MCF 10A (cell line): ENCODE measurements around the gene FANCL. TPM values are rescaled to one million over a fixed set of nuclear protein-coding genes. Genes with fewer than 3 reads are reported as not detected.
"Not testable (repeated sequence)": the region's sequence is repeated elsewhere in the genome, so short reads cannot be mapped to it uniquely, and the experiment has no call there.

Experiments
- BruUV-seq: library from RNA; stranded (reverse); fragments of 400-500 nt; replicated peaks from 2 replicates; lab custom pipeline; 2021; lab: Mats Ljungman, UMichigan
- CTCF ChIA-PET: fragments of 300-600 bp; sonication (Branson Sonifier 250); formaldehyde crosslinking; extraction: SDS; loops from one replicate; lab custom pipeline; 2021; ENCODE audit warnings: antibody characterized with exemption, inconsistent platforms; lab: Yijun Ruan, JAX
- POLR2A ChIA-PET: fragments of 300-600, 350-650 bp; sonication (Branson Sonifier 250); formaldehyde crosslinking; extraction: SDS; loops from one replicate; lab custom pipeline; 2020; ENCODE audit warnings: antibody characterized with exemption, inconsistent platforms; lab: Yijun Ruan, JAX
- DNase-seq: peaks from one replicate; pipeline ENCODE4 v3.0.0-alpha.2; 2018; ENCODE audit not compliant: unreplicated experiment
- H3K27ac Mint-ChIP-seq: one replicate; pipeline ENCODE4 v1.8.0; 2022; ENCODE audit warnings: mild to moderate bottlenecking, low read depth, mixed read lengths; ENCODE audit not compliant: unreplicated experiment
- H3K27me3 Mint-ChIP-seq: one replicate; pipeline ENCODE4 v1.8.0; 2022; ENCODE audit warnings: mixed read lengths; ENCODE audit not compliant: insufficient read depth, unreplicated experiment
- H3K36me3 Mint-ChIP-seq: one replicate; pipeline ENCODE4 v1.8.0; 2022; ENCODE audit warnings: mild to moderate bottlenecking, moderate library complexity, mixed read lengths; ENCODE audit not compliant: insufficient read depth, unreplicated experiment
- H3K4me1 Mint-ChIP-seq: one replicate; pipeline ENCODE4 v1.8.0; 2022; ENCODE audit warnings: mixed read lengths; ENCODE audit not compliant: insufficient read depth, unreplicated experiment
- H3K4me3 Mint-ChIP-seq: one replicate; pipeline ENCODE4 v1.8.0; 2022; ENCODE audit warnings: mild to moderate bottlenecking, moderate library complexity, mixed read lengths; ENCODE audit not compliant: unreplicated experiment
- H3K9me3 Mint-ChIP-seq: one replicate; pipeline ENCODE4 v1.8.0; 2022; ENCODE audit warnings: mixed read lengths; ENCODE audit not compliant: unreplicated experiment
- CTCF ChIP-seq: fragments of 200-600 bp; IDR thresholded peaks from one replicate; pipeline ENCODE4 v1.8.0; 2022; ENCODE audit warnings: antibody characterized with exemption, mild to moderate bottlenecking; ENCODE audit not compliant: unreplicated experiment
- intact Hi-C: fragments of 100-400 bp; cut with micrococcal nuclease; formaldehyde crosslinking; loops from 2 replicates; pipeline ENCODE4 v1.14.1; 2022
- total RNA-seq: library from RNA; stranded (reverse); gene quantifications from 2 replicates; pipeline ENCODE4 v1.2.3, GENCODE V29; 2022

FANCL gene
- total RNA-seq, 1 experiment from 2014 or later = 10.8 TPM

GRCh38 chr2:58271826-58272225, 30.7 kb upstream of the FANCL start:
- no peak for TF ChIP-seq CTCF
- no peak overlapping the region for H3K27ac Mint-ChIP-seq
- H3K27me3 Mint-ChIP-seq = no peaks in the 10 kb centered on the region
- peaks cover 6% of the 10 kb centered on the region for H3K9me3 Mint-ChIP-seq
- CTCF ChIA-PET = no interaction called here
- BruUV-seq = no TSS peak
- intact Hi-C loops = no loop called here
- no peaks in the 10 kb centered on the region for H3K4me1 Mint-ChIP-seq
- POLR2A ChIA-PET = no interaction called here
- DNase-seq = no peak
- no peak overlapping the region for H3K4me3 Mint-ChIP-seq
- H3K36me3 Mint-ChIP-seq = no peaks in the 10 kb centered on the region

GRCh38 chr2:58268685-58269084, 27.6 kb upstream of the FANCL start:
- Mint-ChIP-seq H3K9me3 (peaks cover 1% of the 10 kb centered on the region), H3K4me1 (no peaks in the 10 kb centered on the region), H3K27ac (no peak overlapping the region), H3K4me3 (no peak overlapping the region), H3K36me3 (no peaks in the 10 kb centered on the region), H3K27me3 (no peaks in the 10 kb centered on the region)
- POLR2A ChIA-PET = no interaction called here
- CTCF ChIA-PET = no interaction called here
- intact Hi-C loops = no loop called here
- no peak for DNase-seq
- no peak for TF ChIP-seq CTCF
- BruUV-seq = no TSS peak

- no peaks in the 10 kb centered on the region for H3K9me3 Mint-ChIP-seq
- intact Hi-C loops = no loop called here
- no peak for DNase-seq
Observed at GRCh38 chr2:58266211-58266610, 25.1 kb upstream of the FANCL start.

GRCh38 chr2:58261209-58261608, 20.1 kb upstream of the FANCL start:
- intact Hi-C loops = no loop called here
- TF ChIP-seq CTCF = no peak
- Mint-ChIP-seq H3K9me3 (no peaks in the 10 kb centered on the region), H3K27me3 (no peaks in the 10 kb centered on the region), H3K4me1 (no peaks in the 10 kb centered on the region), H3K4me3 (no peak overlapping the region), H3K36me3 (no peaks in the 10 kb centered on the region), H3K27ac (no peak overlapping the region)
- ChIA-PET CTCF (interaction anchor here (0.6 kb wide), 1 partner anchor 887 kb away, joined by 3 read pairs; no protein-coding TSS in a partner anchor), POLR2A (no interaction called here)
- no peak for DNase-seq
- no TSS peak for BruUV-seq

More at GRCh38 chr2:58266211-58266610, 25.1 kb upstream of the FANCL start:
- H3K27me3 Mint-ChIP-seq = no peaks in the 10 kb centered on the region
- ChIA-PET POLR2A (no interaction called here), CTCF (no interaction called here)
- BruUV-seq = no TSS peak
- no peak for TF ChIP-seq CTCF
- no peak overlapping the region for H3K4me3 Mint-ChIP-seq
- no peak overlapping the region for H3K27ac Mint-ChIP-seq
- no peaks in the 10 kb centered on the region for H3K36me3 Mint-ChIP-seq
- no peaks in the 10 kb centered on the region for H3K4me1 Mint-ChIP-seq

- H3K36me3 Mint-ChIP-seq, H3K27me3 Mint-ChIP-seq, BruUV-seq, H3K27ac Mint-ChIP-seq, H3K4me3 Mint-ChIP-seq, H3K9me3 Mint-ChIP-seq, CTCF ChIA-PET, intact Hi-C loops, H3K4me1 Mint-ChIP-seq, DNase-seq, POLR2A ChIA-PET: not testable (repeated sequence)
Observed at GRCh38 chr2:58258456-58258855, 17.3 kb upstream of the FANCL start.

GRCh38 chr2:58251331-58252201, 10.4 kb upstream of the FANCL start:
- intact Hi-C loops, H3K4me1 Mint-ChIP-seq, H3K4me3 Mint-ChIP-seq, H3K9me3 Mint-ChIP-seq, H3K36me3 Mint-ChIP-seq, DNase-seq, H3K27me3 Mint-ChIP-seq, BruUV-seq, H3K27ac Mint-ChIP-seq, POLR2A ChIA-PET: not testable (repeated sequence)
- CTCF ChIA-PET = interaction anchor here (0.6 kb wide), 1 partner anchor 190 kb away, joined by 5 read pairs; no protein-coding TSS in a partner anchor
